Jurkat, Clone E6-1 (cell line): Measurements from ENCODE around the gene MAGEA11.
"Not testable (repeated sequence)": the region's sequence is repeated elsewhere in the genome, so short reads cannot be mapped to it uniquely, and the experiment has no call there.

Experiments used
- DNase-seq: peaks from one replicate; pipeline ENCODE4 v3.0.0-alpha.2; 2011; ENCODE audit warnings: low read depth, low spot score
- H3K4me3 ChIP-seq: 2 replicates; pipeline ENCODE4 v1.5.1; 2011; ENCODE audit warnings: mild to moderate bottlenecking, low read length, control low read depth, moderate library complexity

The MAGEA11 gene

GRCh38 chrX:149715468-149715867 is 3.6 kb downstream of the MAGEA11 start:
- DNase-seq: no peak
- no peak overlapping the region for H3K4me3 ChIP-seq

GRCh38 chrX:149716632-149717031 is 4.8 kb downstream of the MAGEA11 start:
- no peak overlapping the region for H3K4me3 ChIP-seq
- no peak for DNase-seq

GRCh38 chrX:149717803-149718202 is 5.9 kb downstream of the MAGEA11 start:
- no peak for DNase-seq
- no peak overlapping the region for H3K4me3 ChIP-seq

GRCh38 chrX:149718757-149719156 is 6.9 kb downstream of the MAGEA11 start:
- DNase-seq: no peak
- H3K4me3 ChIP-seq: no peak overlapping the region

GRCh38 chrX:149720021-149720689 is 8.3 kb downstream of the MAGEA11 start:
- H3K4me3 ChIP-seq: no peak overlapping the region
- no peak for DNase-seq

- not testable (repeated sequence) for H3K4me3 ChIP-seq, DNase-seq
Measured at GRCh38 chrX:149721241-149721640, 9.4 kb downstream of the MAGEA11 start.

GRCh38 chrX:149721778-149722177 is 9.9 kb downstream of the MAGEA11 start:
- no peak overlapping the region for H3K4me3 ChIP-seq
- DNase-seq: no peak

GRCh38 chrX:149723583-149724118 is 11.8 kb downstream of the MAGEA11 start:
- DNase-seq, H3K4me3 ChIP-seq: not testable (repeated sequence)

GRCh38 chrX:149727308-149727707 is 15.4 kb downstream of the MAGEA11 start:
- DNase-seq, H3K4me3 ChIP-seq: not testable (repeated sequence)

- H3K4me3 ChIP-seq, DNase-seq: not testable (repeated sequence)
Measured at GRCh38 chrX:149742269-149742668, 30.4 kb downstream of the MAGEA11 start.

- H3K4me3 ChIP-seq, DNase-seq: not testable (repeated sequence)
Measured at GRCh38 chrX:149746390-149747007, 34.6 kb downstream of the MAGEA11 start.

GRCh38 chrX:149757206-149758067 is 45.6 kb downstream of the MAGEA11 start:
- DNase-seq: no peak
- H3K4me3 ChIP-seq: no peak overlapping the region

GRCh38 chrX:149758068-149758714 is 46.3 kb downstream of the MAGEA11 start:
- DNase-seq: no peak
- H3K4me3 ChIP-seq: no peak overlapping the region

GRCh38 chrX:149758715-149759078 is 46.8 kb downstream of the MAGEA11 start:
- DNase-seq, H3K4me3 ChIP-seq: not testable (repeated sequence)

GRCh38 chrX:149759824-149760223 is 48.0 kb downstream of the MAGEA11 start:
- H3K4me3 ChIP-seq: no peak overlapping the region
- DNase-seq: no peak

GRCh38 chrX:149760965-149761364 is 49.1 kb downstream of the MAGEA11 start:
- no peak overlapping the region for H3K4me3 ChIP-seq
- DNase-seq: no peak

- H3K4me3 ChIP-seq, DNase-seq: not testable (repeated sequence)
Measured at GRCh38 chrX:149761858-149762674, 50.2 kb downstream of the MAGEA11 start.
